ENCODE data around the gene PRRX2.
"Not testable (repeated sequence)": the region's sequence is repeated elsewhere in the genome, so short reads cannot be mapped to it uniquely, and the experiment has no call there.

The PRRX2 gene

GRCh38 chr9:129653823-129654553 is 11.5 kb upstream of the PRRX2 start:
- no peak for DNase-seq (ENCODE audit: low read depth in 1 of 2, low spot score in 1 of 2)

DNA sequence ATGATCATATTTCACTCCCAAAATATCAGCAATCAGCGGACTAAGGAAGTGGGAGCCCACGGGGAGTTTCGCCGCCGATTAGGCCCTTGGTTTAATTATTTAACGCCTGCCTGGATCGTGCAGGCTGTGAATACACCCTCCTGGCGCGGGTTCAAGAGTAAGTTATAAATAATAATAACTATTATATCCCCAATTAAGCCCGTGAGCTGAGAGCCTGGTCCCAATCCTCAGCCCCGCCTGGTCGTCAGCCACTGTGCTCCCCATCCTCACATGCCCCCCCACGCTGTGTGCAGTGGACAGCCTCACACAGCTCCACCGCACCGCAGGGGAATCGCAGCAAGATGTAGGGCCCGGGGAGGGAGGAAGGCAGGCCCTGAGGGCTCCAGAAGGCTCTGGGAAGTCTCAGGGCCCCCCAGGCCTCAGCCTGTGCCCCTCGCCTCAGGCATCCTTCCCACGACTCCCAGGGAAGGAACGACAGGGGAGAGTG is 10.8 kb upstream of the PRRX2 start:
- no peak for DNase-seq (ENCODE audit: low read depth in 1 of 2, low spot score in 1 of 2)

- DNase-seq (ENCODE audit: low read depth in 1 of 2, low spot score in 1 of 2): no peak
These were observed 10.3 kb upstream of the PRRX2 start for GRCh38 chr9:129655154-129655553.

DNA sequence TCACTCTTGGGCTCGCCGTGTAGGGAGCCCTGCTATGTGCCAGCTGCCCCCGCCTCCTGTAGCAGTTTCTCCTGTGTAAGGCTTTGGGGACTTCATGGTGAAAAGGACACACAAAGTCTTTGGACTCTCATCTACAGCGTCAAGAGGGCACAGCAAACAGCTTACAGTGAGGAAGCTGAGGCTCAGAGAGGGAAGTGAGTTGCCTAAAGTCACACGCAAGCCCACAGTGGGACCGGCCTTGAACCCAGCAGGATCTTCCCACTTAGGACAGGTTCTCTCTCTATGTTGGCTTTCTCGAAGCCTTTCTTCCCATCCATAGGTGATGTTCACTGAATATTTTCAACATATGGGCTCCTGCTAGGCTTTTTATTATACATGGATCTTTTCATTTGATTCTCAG is 9.8 kb upstream of the PRRX2 start:
- no peak for DNase-seq (ENCODE audit: low read depth in 1 of 2, low spot score in 1 of 2)

GRCh38 chr9:129656795-129657390 is 8.6 kb upstream of the PRRX2 start:
- DNase-seq (ENCODE audit: low read depth in 1 of 2, low spot score in 1 of 2): no peak

DNA sequence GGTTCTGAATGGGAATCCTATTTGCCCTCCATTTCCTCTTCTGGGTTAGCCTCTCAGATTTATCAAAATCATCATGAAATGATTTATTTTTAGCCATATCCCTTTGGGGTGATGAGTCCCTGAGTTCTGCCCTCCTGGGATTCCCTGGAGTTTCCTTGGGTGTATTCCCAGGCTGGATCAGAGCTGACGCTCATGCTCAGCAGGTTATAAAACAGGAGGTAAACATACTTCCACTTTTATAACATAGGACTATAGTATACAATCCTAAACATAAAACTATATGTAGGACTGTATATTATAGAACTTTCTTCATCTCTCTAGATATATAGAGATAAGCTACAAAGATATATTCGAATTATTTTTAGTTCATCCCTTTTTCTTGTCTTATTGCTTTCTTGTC is 4.4 kb upstream of the PRRX2 start:
- no peak for DNase-seq (ENCODE audit: low read depth in 1 of 2, low spot score in 1 of 2)

DNA sequence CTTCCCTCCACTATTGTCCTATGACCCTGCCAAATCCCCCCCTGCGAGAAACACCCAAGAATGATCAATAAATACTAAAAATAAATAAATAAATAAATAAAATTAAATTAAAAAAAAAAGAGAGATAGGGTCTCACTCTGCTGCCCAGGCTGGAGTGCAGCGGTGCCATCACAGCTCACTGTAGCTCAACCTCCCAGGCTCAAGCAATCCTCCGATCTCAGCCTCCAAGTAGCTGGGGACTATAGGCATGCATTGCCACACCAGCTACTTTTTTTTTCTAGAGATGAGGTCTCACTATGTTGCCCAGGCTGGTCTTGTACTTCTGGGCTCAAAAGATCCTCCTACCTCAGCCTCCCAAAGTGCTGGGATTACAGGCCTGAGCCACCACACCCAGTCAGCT is 3.2 kb upstream of the PRRX2 start:
- DNase-seq (ENCODE audit: low read depth in 1 of 2, low spot score in 1 of 2): not testable (repeated sequence)

GRCh38 chr9:129664746-129665388 is 580 bp upstream of the PRRX2 start:
- no peak for DNase-seq (ENCODE audit: low read depth in 1 of 2, low spot score in 1 of 2)

GRCh38 chr9:129665814-129666520 is 520 bp downstream of the PRRX2 start:
- DNase-seq (ENCODE audit: low read depth in 1 of 2, low spot score in 1 of 2): no peak

GRCh38 chr9:129666575-129666974 is 1.1 kb downstream of the PRRX2 start:
- DNase-seq (ENCODE audit: low read depth in 1 of 2, low spot score in 1 of 2): no peak

GRCh38 chr9:129667378-129667777 is 1.9 kb downstream of the PRRX2 start:
- DNase-seq (ENCODE audit: low read depth in 1 of 2, low spot score in 1 of 2): no peak

- DNase-seq (ENCODE audit: low read depth in 1 of 2, low spot score in 1 of 2): no peak
These were observed 2.4 kb downstream of the PRRX2 start for GRCh38 chr9:129667850-129668249.

GRCh38 chr9:129669141-129669718 is 3.8 kb downstream of the PRRX2 start:
- DNase-seq (ENCODE audit: low read depth in 1 of 2, low spot score in 1 of 2): no peak

DNA sequence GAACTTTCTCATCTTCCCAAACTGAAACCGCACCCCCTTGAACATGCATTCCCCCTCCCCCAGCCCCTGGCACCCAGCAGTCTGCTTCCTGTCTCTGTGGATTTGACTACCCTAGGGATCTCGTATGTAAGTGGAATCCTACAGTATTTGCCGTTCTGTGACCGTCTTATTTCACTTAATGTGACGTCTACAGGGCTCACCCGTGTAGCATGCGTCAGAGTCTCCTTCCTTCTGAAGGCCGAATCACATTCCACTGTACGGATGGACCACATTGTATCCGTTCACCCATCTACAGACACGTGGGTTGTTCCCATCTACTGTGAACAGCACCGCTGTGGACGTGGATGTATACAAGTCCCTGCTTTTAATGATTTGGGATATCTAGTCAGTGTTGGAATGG is 4.5 kb downstream of the PRRX2 start:
- no peak for DNase-seq (ENCODE audit: low read depth in 1 of 2, low spot score in 1 of 2)

DNA sequence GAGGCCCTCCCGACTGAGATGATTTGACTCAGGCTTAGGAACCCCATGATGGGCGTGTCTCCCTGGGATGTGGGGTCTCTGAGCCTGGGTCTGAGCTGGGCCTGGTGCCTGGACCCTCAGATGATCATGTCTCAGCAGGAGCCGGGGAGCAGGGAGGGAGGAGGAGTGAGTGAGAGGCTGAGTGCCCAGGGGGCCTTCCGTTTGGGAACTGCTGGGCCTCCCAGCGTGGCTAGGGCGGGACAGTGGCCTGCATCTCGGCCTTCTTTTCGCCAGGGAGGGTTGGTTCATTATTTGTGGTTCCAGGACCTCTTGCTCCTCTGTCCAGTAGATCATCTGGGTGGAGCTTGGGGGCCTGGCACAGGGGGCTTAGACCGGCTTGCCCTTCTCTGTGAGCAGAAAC is 5.6 kb downstream of the PRRX2 start:
- DNase-seq (ENCODE audit: low read depth in 1 of 2, low spot score in 1 of 2): no peak

GRCh38 chr9:129671519-129671918 is 6.1 kb downstream of the PRRX2 start:
- no peak for DNase-seq (ENCODE audit: low read depth in 1 of 2, low spot score in 1 of 2)

DNA sequence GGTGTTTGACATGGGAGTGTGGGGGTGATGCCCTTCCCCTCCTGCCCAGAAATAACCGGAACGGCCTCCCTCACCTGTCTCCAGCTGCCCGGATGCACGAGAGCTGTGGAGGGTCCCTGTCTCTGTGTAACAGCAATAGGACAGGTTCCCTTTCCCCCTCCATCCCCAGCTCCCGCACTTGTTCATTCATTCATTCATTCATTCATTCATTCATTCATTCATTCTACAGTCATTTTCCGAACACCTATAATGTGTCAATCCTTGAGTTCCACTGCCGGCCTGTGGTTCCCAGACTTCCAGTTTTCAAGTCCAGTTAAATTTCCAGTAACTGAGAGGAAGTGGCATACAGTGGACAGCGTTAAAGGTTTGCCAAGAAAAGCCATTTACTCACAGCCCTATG is 7.3 kb downstream of the PRRX2 start:
- DNase-seq (ENCODE audit: low read depth in 1 of 2, low spot score in 1 of 2): no peak

DNA sequence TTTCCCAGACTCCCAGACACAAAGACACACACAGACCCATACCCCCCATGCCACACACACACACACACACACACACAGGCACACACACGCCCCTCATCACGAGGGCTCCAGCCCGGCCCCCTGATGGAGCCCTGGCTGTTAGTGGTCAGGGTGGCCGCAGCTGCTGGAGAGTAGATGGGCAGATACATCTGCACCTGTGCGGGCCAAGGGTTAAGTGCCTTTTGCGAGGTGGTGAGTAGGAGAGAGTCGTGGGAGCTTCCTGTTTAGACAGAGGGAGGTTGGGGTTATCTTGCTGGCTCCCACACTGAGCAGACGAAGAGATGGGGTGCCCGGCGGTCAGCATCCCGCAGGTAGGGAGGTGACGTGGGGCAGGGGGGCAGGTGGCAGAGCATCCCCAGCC is 8.2 kb downstream of the PRRX2 start:
- no peak for DNase-seq (ENCODE audit: low read depth in 1 of 2, low spot score in 1 of 2)

- no peak for DNase-seq (ENCODE audit: low read depth in 1 of 2, low spot score in 1 of 2)
These were observed 8.8 kb downstream of the PRRX2 start for GRCh38 chr9:129674229-129674628.

GRCh38 chr9:129675620-129676019 is 10.2 kb downstream of the PRRX2 start:
- no peak for DNase-seq (ENCODE audit: low read depth in 1 of 2, low spot score in 1 of 2)

- no peak for DNase-seq (ENCODE audit: low read depth in 1 of 2, low spot score in 1 of 2)
These were observed 10.8 kb downstream of the PRRX2 start for GRCh38 chr9:129676287-129676686.

Measured in activated T-helper 1 cell treated with anti-CD3 and anti-CD28 coated beads, Interleukin-2, amount 50 U/mL, for 16 hours (primary cell).